Gastroesophageal sphincter (tissue), 3 donors: Measurements from ENCODE around the gene SLC22A31.

Source experiments
- CTCF ChIP-seq, 4 experiments: fragments of 200-600 bp in 2 of 4; fragments of 450-650 bp in 2 of 4; sonication (generic) in 1 of 4; IDR thresholded peaks; one replicate each; pipeline ENCODE4 v1.5.1; 2017 to 2019; ENCODE audit warnings: antibody characterized with exemption in 4 of 4, mild to moderate bottlenecking in 2 of 4, moderate library complexity in 2 of 4
- EP300 ChIP-seq: sonication (generic); formaldehyde crosslinking; IDR thresholded peaks from one replicate; pipeline ENCODE4 v1.6.1; 2017; ENCODE audit warnings: antibody characterized with exemption, mild to moderate bottlenecking

- TF ChIP-seq CTCF (IDR thresholded peaks at IDR 0.05) = no peak
- TF ChIP-seq EP300 = no peak
These were observed 48.1 kb upstream of the SLC22A31 start for GRCh38 chr16:89248196-89248982.
